GM23248 (cell line): ENCODE measurements around the gene HOXC11.

Experiments used
- EZH2 ChIP-seq: fragments of 200-600 bp; sonication (generic); IDR thresholded peaks from 2 replicates; pipeline ENCODE4 v1.6.1; 2018; ENCODE audit warnings: antibody characterized with exemption, mild to moderate bottlenecking; ENCODE audit not compliant: insufficient read depth, poor library complexity, severe bottlenecking
- EZH2phosphoT487 ChIP-seq: fragments of 200-600 bp; sonication (generic); IDR thresholded peaks from 2 replicates; pipeline ENCODE4 v1.6.1; 2018; ENCODE audit warnings: antibody characterized with exemption, moderate library complexity, mild to moderate bottlenecking, low read depth; ENCODE audit not compliant: insufficient read depth

DNA sequence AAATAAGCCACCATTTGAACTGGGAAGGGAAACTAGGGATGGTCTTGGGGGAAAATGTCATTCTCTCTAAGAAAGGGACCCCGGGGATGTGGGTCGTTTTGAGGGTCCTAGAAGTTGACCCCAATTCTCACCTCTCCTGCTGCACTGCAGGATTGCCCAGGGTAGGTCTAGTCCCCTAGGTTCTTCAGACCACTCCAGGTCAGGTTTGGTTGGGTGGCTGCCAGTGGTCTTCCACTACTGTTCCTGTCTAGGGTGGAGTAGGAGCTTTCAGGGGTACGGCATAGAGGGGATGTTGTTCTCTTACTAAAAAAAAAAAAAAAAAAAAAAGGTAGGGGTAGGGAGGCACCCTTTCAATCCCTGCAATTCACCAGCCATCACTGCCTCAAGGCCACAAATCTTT, 43.1 kb downstream of the HOXC11 start:
- no peak for TF ChIP-seq EZH2
- TF ChIP-seq EZH2phosphoT487 = no peak
